Endodermal cell (in vitro differentiated cells): ENCODE results near the gene TRIM40. TPM values are rescaled to one million over a fixed set of nuclear protein-coding genes. Genes with fewer than 3 reads are reported as not detected.

Source experiments
- DNase-seq: peaks from one replicate; pipeline ENCODE4 v3.0.0-alpha.2; 2017
- H3K27ac ChIP-seq: 2 replicates; pipeline ENCODE4 v1.5.1; 2013; ENCODE audit warnings: mild to moderate bottlenecking, low read depth, low read length, moderate library complexity
- H3K27me3 ChIP-seq: 2 replicates; pipeline ENCODE4 v1.6.1; 2013; ENCODE audit warnings: mild to moderate bottlenecking, low read length, moderate library complexity; ENCODE audit not compliant: insufficient read depth, control insufficient read depth, poor library complexity, severe bottlenecking
- H3K36me3 ChIP-seq: 2 replicates; pipeline ENCODE4 v1.7.0; 2013; ENCODE audit warnings: mild to moderate bottlenecking, low read length, moderate library complexity; ENCODE audit not compliant: control insufficient read depth, insufficient read depth
- H3K4me1 ChIP-seq: one replicate; pipeline ENCODE4 v1.7.0; 2013; ENCODE audit warnings: low read length; ENCODE audit not compliant: control insufficient read depth, insufficient read depth
- H3K4me3 ChIP-seq: 2 replicates; pipeline ENCODE4 v1.5.1; 2013; ENCODE audit warnings: mild to moderate bottlenecking, low read length, moderate library complexity
- H3K9ac ChIP-seq: 2 replicates; pipeline ENCODE4 v1.6.1; 2013; ENCODE audit warnings: mild to moderate bottlenecking, low read length, moderate library complexity; ENCODE audit not compliant: poor library complexity, severe bottlenecking; ENCODE audit errors: extremely low read depth
- H3K9me3 ChIP-seq: 2 replicates; pipeline ENCODE4 v1.6.1; 2013; ENCODE audit warnings: mild to moderate bottlenecking, low read length, moderate library complexity; ENCODE audit not compliant: control insufficient read depth
- H3K27ac Mint-ChIP-seq: 2 replicates; pipeline ENCODE4 v1.8.0; 2020; ENCODE audit warnings: mixed read lengths
- H3K27me3 Mint-ChIP-seq: 2 replicates; pipeline ENCODE4 v1.8.0; 2021; ENCODE audit warnings: mild to moderate bottlenecking, mixed read lengths; ENCODE audit not compliant: insufficient read depth
- H3K36me3 Mint-ChIP-seq: 2 replicates; pipeline ENCODE4 v1.8.0; 2020; ENCODE audit warnings: low read depth, mixed read lengths
- H3K4me1 Mint-ChIP-seq: 2 replicates; pipeline ENCODE4 v1.8.0; 2020; ENCODE audit warnings: mixed read lengths
- H3K4me3 Mint-ChIP-seq: 2 replicates; pipeline ENCODE4 v1.8.0; 2020; ENCODE audit warnings: mild to moderate bottlenecking, moderate library complexity, mixed read lengths
- H3K9me3 Mint-ChIP-seq: 2 replicates; pipeline ENCODE4 v1.8.0; 2020; ENCODE audit warnings: mild to moderate bottlenecking, mixed read lengths
- WGBS, 2 experiments: methylation state at CpG; one replicate each; pipeline versions ENCODE4 v1.1.5 to v1.1.7; 2013; ENCODE audit warnings: missing lambda C conversion rate in 2 of 2, mixed read lengths in 1 of 2; ENCODE audit not compliant: insufficient coverage in 1 of 2, insufficient read length in 1 of 2; 5-methylcytosine and 5-hydroxymethylcytosine counted together
- total RNA-seq, 2 donors: library from RNA; stranded (reverse); fragmentation: NEBNext Ultra II Directional in 1 of 2; extraction: Animal tissue kit (Norgen Biotek cat#: 25700) in 1 of 2; gene quantifications; 2 replicates in 1 of 2; 3 replicates in 1 of 2; pipeline ENCODE4 v1.2.1, GENCODE V29; 2021
- TF ChIP-seq, protein P1 (sequence below): fragments of 200-600 bp; sonication (generic); conservative IDR thresholded peaks from 2 replicates; pipeline ENCODE4 v1.5.0; 2021; ENCODE audit warnings: antibody characterized with exemption, mild to moderate bottlenecking

Gene TRIM40
- total RNA-seq, 2 donors from 2014 or later = not detected

DNA sequence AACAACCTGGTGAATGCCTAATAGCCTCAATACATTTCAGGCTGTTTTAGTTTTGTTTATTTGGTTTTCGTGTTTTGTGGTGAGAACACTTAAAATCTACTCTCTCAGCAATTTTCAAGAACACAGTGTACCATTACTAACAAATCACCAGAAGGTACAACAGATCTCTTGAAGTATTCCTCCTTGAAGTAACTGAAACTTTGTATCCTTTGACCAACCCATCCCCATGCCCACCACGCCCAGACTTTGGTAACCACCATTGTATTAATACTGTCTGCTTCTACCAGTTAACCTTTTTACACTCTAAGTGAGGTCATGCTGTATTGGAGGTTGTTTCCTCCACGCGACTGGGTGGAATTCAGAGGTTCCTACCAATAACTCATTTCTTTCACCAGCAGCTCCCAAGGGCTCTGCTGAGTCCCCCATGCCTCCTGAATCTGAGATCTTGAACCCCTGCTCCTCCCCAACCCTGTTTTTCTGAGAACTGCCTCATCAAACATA, 5.7 kb upstream of the TRIM40 start:
- H3K27ac Mint-ChIP-seq = no peak overlapping the region

DNA sequence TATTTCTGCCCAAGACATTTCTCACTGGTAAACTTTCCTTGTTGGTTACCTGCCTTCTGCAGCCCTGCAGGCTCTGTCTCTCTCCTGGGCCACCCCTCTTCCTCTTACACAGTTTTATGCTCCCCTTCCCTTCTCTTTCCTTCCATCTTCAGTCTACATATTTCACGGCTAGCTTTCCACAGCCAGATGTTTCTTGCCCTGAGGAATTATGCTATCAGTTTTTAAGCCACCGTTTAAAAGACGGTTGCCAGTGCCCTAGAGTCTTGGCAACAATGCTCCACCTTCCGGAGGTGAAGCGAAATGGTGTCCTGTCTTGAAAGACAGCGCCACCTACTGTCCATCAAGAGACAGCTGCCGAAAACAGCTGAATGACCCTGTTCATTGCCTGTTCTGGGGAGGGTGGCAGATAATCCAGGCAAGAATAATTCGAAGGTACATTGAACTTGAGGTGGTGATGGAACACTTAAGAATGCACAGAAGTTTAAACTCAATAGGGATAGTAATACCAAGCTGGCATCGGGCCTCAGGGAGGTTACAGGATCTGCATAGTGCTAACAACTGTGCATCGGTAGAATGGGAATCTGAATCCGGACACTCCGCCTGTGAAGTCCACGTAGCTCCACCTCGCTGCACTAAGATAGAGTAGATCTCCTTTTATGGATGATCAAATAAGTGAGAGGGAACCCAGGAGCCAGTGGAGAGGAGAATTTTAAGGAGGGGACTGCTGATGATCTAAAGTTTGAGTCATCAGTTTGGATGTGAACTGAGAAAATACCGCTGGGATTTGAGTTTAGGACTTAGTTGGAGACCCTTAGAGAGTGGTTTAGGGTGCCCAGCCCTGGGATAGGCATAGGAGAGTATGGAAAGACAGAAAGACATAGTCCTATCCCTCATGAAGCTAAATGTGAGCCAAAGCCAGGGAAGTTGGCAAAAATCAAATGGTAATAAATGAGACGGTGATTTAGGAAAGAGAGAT, 4.8 kb upstream of the TRIM40 start:
- H3K4me3 Mint-ChIP-seq = no peak overlapping the region
- peaks cover 81% of the 10 kb centered on the region for H3K27me3 ChIP-seq

More for the DNA sequence above, 5.7 kb upstream of the TRIM40 start:
- Histone ChIP-seq H3K4me3 (no peak overlapping the region), H3K27me3 (peaks cover 90% of the 10 kb centered on the region), H3K36me3 (no peaks in the 10 kb centered on the region), H3K4me1 (no peaks in the 10 kb centered on the region), H3K9me3 (no peaks in the 10 kb centered on the region), H3K9ac (no peak overlapping the region), H3K27ac (no peak overlapping the region)
- WGBS, 2 experiments = 86% methylated on average over 4 of the region's 4 CpGs; no CpG with 5 or more reads in 1 of the 2 experiments
- no peak for DNase-seq
- TF ChIP-seq, protein P1, sequence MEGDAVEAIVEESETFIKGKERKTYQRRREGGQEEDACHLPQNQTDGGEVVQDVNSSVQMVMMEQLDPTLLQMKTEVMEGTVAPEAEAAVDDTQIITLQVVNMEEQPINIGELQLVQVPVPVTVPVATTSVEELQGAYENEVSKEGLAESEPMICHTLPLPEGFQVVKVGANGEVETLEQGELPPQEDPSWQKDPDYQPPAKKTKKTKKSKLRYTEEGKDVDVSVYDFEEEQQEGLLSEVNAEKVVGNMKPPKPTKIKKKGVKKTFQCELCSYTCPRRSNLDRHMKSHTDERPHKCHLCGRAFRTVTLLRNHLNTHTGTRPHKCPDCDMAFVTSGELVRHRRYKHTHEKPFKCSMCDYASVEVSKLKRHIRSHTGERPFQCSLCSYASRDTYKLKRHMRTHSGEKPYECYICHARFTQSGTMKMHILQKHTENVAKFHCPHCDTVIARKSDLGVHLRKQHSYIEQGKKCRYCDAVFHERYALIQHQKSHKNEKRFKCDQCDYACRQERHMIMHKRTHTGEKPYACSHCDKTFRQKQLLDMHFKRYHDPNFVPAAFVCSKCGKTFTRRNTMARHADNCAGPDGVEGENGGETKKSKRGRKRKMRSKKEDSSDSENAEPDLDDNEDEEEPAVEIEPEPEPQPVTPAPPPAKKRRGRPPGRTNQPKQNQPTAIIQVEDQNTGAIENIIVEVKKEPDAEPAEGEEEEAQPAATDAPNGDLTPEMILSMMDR = no peak
- H3K9me3 Mint-ChIP-seq = no peaks in the 10 kb centered on the region
- no peaks in the 10 kb centered on the region for H3K36me3 Mint-ChIP-seq
- peaks cover 7% of the 10 kb centered on the region for H3K4me1 Mint-ChIP-seq
- H3K4me3 Mint-ChIP-seq = no peak overlapping the region
- H3K27me3 Mint-ChIP-seq = peaks cover 87% of the 10 kb centered on the region

DNA sequence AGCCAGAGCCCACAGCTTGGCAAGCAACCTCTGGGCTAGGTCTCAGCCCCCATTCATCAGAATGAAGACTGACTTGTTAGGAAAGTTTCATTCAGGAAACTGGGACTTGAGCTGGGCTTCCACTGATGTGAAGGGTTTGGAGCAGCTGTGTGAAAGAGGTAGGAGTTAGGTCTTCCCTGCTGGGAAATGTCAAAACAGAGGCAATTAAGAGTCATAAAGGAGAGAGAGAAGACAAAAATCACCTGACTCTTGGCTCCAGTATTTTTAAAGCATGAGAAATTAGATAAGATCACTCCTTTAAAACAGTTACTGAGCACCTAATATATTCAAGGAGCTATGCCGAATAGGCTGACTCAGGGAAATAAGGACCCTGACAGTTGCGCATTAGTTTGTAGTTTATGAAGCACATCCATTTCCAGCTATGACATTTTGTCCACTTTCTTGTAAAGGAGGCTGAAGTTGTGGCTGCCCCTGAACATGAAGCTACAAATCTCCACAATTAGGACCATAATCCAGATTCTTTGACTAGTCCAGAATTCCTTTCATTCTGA, 3.9 kb upstream of the TRIM40 start:
- Histone ChIP-seq H3K36me3 (no peaks in the 10 kb centered on the region), H3K9me3 (no peaks in the 10 kb centered on the region), H3K27me3 (peaks cover 76% of the 10 kb centered on the region), H3K4me3 (no peak overlapping the region), H3K27ac (no peak overlapping the region), H3K4me1 (no peaks in the 10 kb centered on the region), H3K9ac (no peak overlapping the region)
- TF ChIP-seq, protein P1 = no peak
- DNase-seq = no peak
- no peak overlapping the region for H3K27ac Mint-ChIP-seq
- peaks cover 6% of the 10 kb centered on the region for H3K4me1 Mint-ChIP-seq
- no peaks in the 10 kb centered on the region for H3K36me3 Mint-ChIP-seq
- 86 to 96% methylated on average over 2 of the region's 2 CpGs for WGBS, 2 experiments
- no peak overlapping the region for H3K4me3 Mint-ChIP-seq
- no peaks in the 10 kb centered on the region for H3K9me3 Mint-ChIP-seq
- peaks cover 83% of the 10 kb centered on the region for H3K27me3 Mint-ChIP-seq

More for the DNA sequence above, 4.8 kb upstream of the TRIM40 start:
- Histone ChIP-seq H3K9me3 (no peaks in the 10 kb centered on the region), H3K9ac (no peak overlapping the region), H3K36me3 (no peaks in the 10 kb centered on the region), H3K27ac (no peak overlapping the region), H3K4me1 (no peaks in the 10 kb centered on the region), H3K4me3 (no peak overlapping the region)
- Mint-ChIP-seq H3K27ac (no peak overlapping the region), H3K27me3 (peaks cover 85% of the 10 kb centered on the region), H3K36me3 (no peaks in the 10 kb centered on the region), H3K4me1 (peaks cover 7% of the 10 kb centered on the region), H3K9me3 (no peaks in the 10 kb centered on the region)
- 41 to 45% methylated on average over 15 to 16 of the region's 16 CpGs for WGBS, 2 experiments
- DNase-seq = peak; percentile 86
- TF ChIP-seq, protein P1 = peak; percentile 99
